HepG2 (cell line): Measurements from ENCODE around the gene RGL3. TPM values are rescaled to one million over a fixed set of nuclear protein-coding genes. Genes with fewer than 3 reads are reported as not detected.

Experiments
- ARNTL ChIP-seq: sonication (generic); formaldehyde crosslinking; IDR thresholded peaks from 2 replicates; pipeline ENCODE4 v1.4.0; 2020; ENCODE audit warnings: mild to moderate bottlenecking, missing genetic modification reagents
- ASH2L ChIP-seq: fragments of 300-600, 200-600 bp; sonication (generic); IDR thresholded peaks from 2 replicates; pipeline ENCODE4 v1.7.0; 2017; ENCODE audit warnings: low read depth, mild to moderate bottlenecking, moderate library complexity, mixed read lengths, low read length; ENCODE audit not compliant: insufficient read length
- E2F5 ChIP-seq: sonication (generic); formaldehyde crosslinking; conservative IDR thresholded peaks from 2 replicates; pipeline ENCODE4 v1.4.0; 2020; ENCODE audit warnings: missing genetic modification reagents
- EHMT2 ChIP-seq: fragments of 200-600 bp; sonication (generic); IDR thresholded peaks from 2 replicates; pipeline ENCODE4 v1.7.0; 2017; ENCODE audit warnings: antibody characterized with exemption, low read depth, low read length, borderline replicate concordance
- GPBP1L1 ChIP-seq: sonication (generic); formaldehyde crosslinking; IDR thresholded peaks from 2 replicates; pipeline ENCODE4 v1.5.0; 2020; ENCODE audit warnings: mild to moderate bottlenecking, missing genetic modification reagents
- HNRNPL ChIP-seq: fragments of 200-400 bp; formaldehyde crosslinking; IDR thresholded peaks from 2 replicates; pipeline ENCODE4 v1.6.1; 2017; ENCODE audit warnings: mild to moderate bottlenecking, low read depth, low read length
- HOMEZ ChIP-seq: IDR thresholded peaks from 2 replicates; pipeline ENCODE4 v1.6.1; 2016; ENCODE audit warnings: low read depth
- PAF1 ChIP-seq: IDR thresholded peaks from 2 replicates; pipeline ENCODE4 v1.6.1; 2016; ENCODE audit warnings: missing genetic modification reagents, missing compliant biosample characterization
- PLRG1 ChIP-seq: fragments of 450-650 bp; conservative IDR thresholded peaks from 2 replicates; pipeline ENCODE4 v1.6.1; 2016
- PRDM4 ChIP-seq: sonication (generic); formaldehyde crosslinking; IDR thresholded peaks from 2 replicates; pipeline ENCODE4 v1.9.0; 2021; ENCODE audit warnings: missing genetic modification reagents, borderline replicate concordance
- TAF1 ChIP-seq: sonication (generic); formaldehyde crosslinking; IDR thresholded peaks from 2 replicates; pipeline ENCODE4 v1.4.0; 2020; ENCODE audit warnings: missing genetic modification reagents
- ZMYM2 ChIP-seq: sonication (generic); formaldehyde crosslinking; IDR thresholded peaks from 2 replicates; pipeline ENCODE4 v1.8.0; 2022; ENCODE audit warnings: mild to moderate bottlenecking, missing genetic modification reagents
- ZNF142 ChIP-seq: sonication (generic); formaldehyde crosslinking; IDR thresholded peaks from 2 replicates; pipeline ENCODE4 v1.4.0; 2020; ENCODE audit warnings: missing genetic modification reagents
- ZNF33B ChIP-seq: sonication (generic); formaldehyde crosslinking; IDR thresholded peaks from 2 replicates; pipeline ENCODE4 v1.5.1; 2020; ENCODE audit warnings: mild to moderate bottlenecking, missing genetic modification reagents
- ZNF501 ChIP-seq: sonication (generic); formaldehyde crosslinking; IDR thresholded peaks from 2 replicates; pipeline ENCODE4 v1.5.1; 2020; ENCODE audit warnings: mild to moderate bottlenecking, moderate library complexity, missing genetic modification reagents
- ZNF678 ChIP-seq: sonication (generic); formaldehyde crosslinking; IDR thresholded peaks from 2 replicates; pipeline ENCODE4 v1.4.0; 2020; ENCODE audit warnings: mild to moderate bottlenecking, missing genetic modification reagents
- ZNF816 ChIP-seq: sonication (generic); formaldehyde crosslinking; IDR thresholded peaks from 2 replicates; pipeline ENCODE4 v1.8.0; 2022; ENCODE audit warnings: missing genetic modification reagents, mild to moderate bottlenecking, borderline replicate concordance
- polyA plus RNA-seq, 8 experiments: library from polyadenylated mRNA; depleted of rRNA in 3 of 8; stranded (reverse) in 7 of 8; unstranded in 1 of 8; fragments of >200 nt; fragmentation: Illumina TruSeq in 4 of 8; extraction: Trizol in 4 of 8; gene quantifications; 2 replicates each; pipeline versions ENCODE4 v1.2.1 to v1.2.3, GENCODE V29; 2011 to 2016; ENCODE audit warnings: low read depth in 4 of 8, missing spikeins in 1 of 8, mixed read lengths in 1 of 8; ENCODE audit not compliant: insufficient read depth in 1 of 8
- total RNA-seq, 5 experiments: library from RNA; depleted of rRNA; stranded (reverse); fragments of >200 nt; fragmentation: Illumina TruSeq; extraction: Trizol; gene quantifications; 2 replicates each; pipeline ENCODE4 v1.2.3, GENCODE V29; 2016; ENCODE audit warnings: low read depth in 1 of 5

The RGL3 gene
- total and polyA plus RNA-seq, 2 of the 13 experiments (the other 11 are each of a cell fraction or from before 2014, with no cell fraction given), result 4.2 to 7.6 TPM

GRCh38 chr19:11378319-11379189 is 40.6 kb downstream of the RGL3 start (continued):
- TF ChIP-seq ZNF142 (CRISPR knock-in tag) (no peak), PAF1 (CRISPR knock-in tag) (no peak), ZNF678 (CRISPR knock-in tag) (no peak), ASH2L (no peak), ARNTL (CRISPR knock-in tag) (no peak), EHMT2 (no peak), PRDM4 (CRISPR knock-in tag) (no peak), GPBP1L1 (CRISPR knock-in tag) (no peak), ZNF33B (CRISPR knock-in tag) (no peak), HNRNPL (peak; percentile 62; the same call in 1 of the 2 replicates), ZMYM2 (CRISPR knock-in tag) (no peak), ZNF501 (CRISPR knock-in tag) (peak; percentile 64), ZNF816 (CRISPR knock-in tag) (no peak), PLRG1 (no peak), TAF1 (0 out of 2 replicates have a peak, but pooled peaks have one; percentile 10), HOMEZ (no peak), E2F5 (CRISPR knock-in tag) (no peak)
